Stomach (tissue), 9 donors: Measurements from ENCODE around the gene ZMAT3. TPM values are rescaled to one million over a fixed set of nuclear protein-coding genes. Genes with fewer than 3 reads are reported as not detected.
"Not testable (repeated sequence)": the region's sequence is repeated elsewhere in the genome, so short reads cannot be mapped to it uniquely, and the experiment has no call there.

Source experiments
- DNase-seq, 2 donors: peaks; one replicate each; pipeline versions ENCODE4 v3.0.0 to v3.0.0-alpha.2; 2013 to 2019
- H3K27ac ChIP-seq, 5 donors: fragments of 200-600 bp in 4 of 5; sonication (generic) in 4 of 5; one replicate each; pipeline ENCODE4 v1.5.1; 2013 to 2019; ENCODE audit warnings: mild to moderate bottlenecking in 1 of 5, moderate library complexity in 1 of 5
- H3K27me3 ChIP-seq, 3 donors: fragments of 200-600 bp; sonication (generic); one replicate each; pipeline ENCODE4 v1.5.1; 2017 to 2019; ENCODE audit warnings: mixed run types in 1 of 3
- H3K36me3 ChIP-seq, 4 donors: fragments of 200-600 bp; sonication (generic); 1 replicate in 3 of 4; 2 replicates in 1 of 4; pipeline ENCODE4 v1.5.1; 2016 to 2019
- H3K4me1 ChIP-seq, 4 donors: fragments of 200-600 bp; sonication (generic); one replicate each; pipeline ENCODE4 v1.5.1; 2016 to 2019
- H3K4me3 ChIP-seq, 4 donors: fragments of 200-600 bp; sonication (generic) in 3 of 4; one replicate each; pipeline ENCODE4 v1.5.1; 2016 to 2019; ENCODE audit warnings: mild to moderate bottlenecking in 1 of 4
- H3K9me3 ChIP-seq, 4 donors: fragments of 200-600 bp; sonication (generic); one replicate each; pipeline ENCODE4 v1.5.1; 2016 to 2019
- EP300 ChIP-seq: sonication (generic); formaldehyde crosslinking; IDR thresholded peaks from one replicate; pipeline ENCODE4 v1.6.1; 2017; ENCODE audit warnings: antibody characterized with exemption
- POLR2A ChIP-seq, 4 donors: fragments of 450-650 bp; IDR thresholded peaks; one replicate each; pipeline ENCODE4 v1.6.1; 2016; ENCODE audit warnings: antibody characterized with exemption in 4 of 4, control low read depth in 2 of 4, mild to moderate bottlenecking in 1 of 4, moderate library complexity in 1 of 4
- POLR2AphosphoS5 ChIP-seq, 3 donors: sonication (generic); formaldehyde crosslinking; IDR thresholded peaks; one replicate each; pipeline ENCODE4 v1.6.1; 2016; ENCODE audit warnings: antibody characterized with exemption in 3 of 3
- WGBS, 5 donors: extraction: QIAGEN DNeasy Blood & Tissue Kit in 3 of 5; methylation state at CpG; one replicate each; pipeline versions ENCODE4 v1.1.5 to v1.1.7; 2013 to 2018; 5-methylcytosine and 5-hydroxymethylcytosine counted together
- intact Hi-C: fragments of 100-400 bp; cut with DNase I; formaldehyde crosslinking; loops from one replicate; pipeline ENCODE4 v1.15.1; 2023; ENCODE audit warnings: low total_unique reads
- polyA plus RNA-seq, 3 donors: library from polyadenylated mRNA; stranded (reverse); fragments of 200-250 nt; gene quantifications; one replicate each; pipeline ENCODE4 v1.2.3, GENCODE V29; 2013
- total RNA-seq, 5 donors: library from RNA; depleted of rRNA; stranded (reverse); fragments of >200 nt; gene quantifications; one replicate each; pipeline versions ENCODE4 v1.1.0 to v1.2.3, GENCODE V29; 2014 to 2016
- TF ChIP-seq, protein P1 (sequence below), 7 experiments: fragments of 450-650 bp in 4 of 7; fragments of 200-600 bp in 3 of 7; sonication (generic) in 3 of 7; IDR thresholded peaks; one replicate each; pipeline ENCODE4 v1.5.1; 2016 to 2019; ENCODE audit warnings: antibody characterized with exemption in 7 of 7, control low read depth in 2 of 7, mild to moderate bottlenecking in 1 of 7
- donor health status: healthy with polysubstance abuse.
- donor health status: Bipolar disorder and iron deficiency.
- donor health status: healthy.

ZMAT3 gene
- total and polyA plus RNA-seq, 8 donors = 1.4 to 19.8 (median 6.5) TPM

DNA sequence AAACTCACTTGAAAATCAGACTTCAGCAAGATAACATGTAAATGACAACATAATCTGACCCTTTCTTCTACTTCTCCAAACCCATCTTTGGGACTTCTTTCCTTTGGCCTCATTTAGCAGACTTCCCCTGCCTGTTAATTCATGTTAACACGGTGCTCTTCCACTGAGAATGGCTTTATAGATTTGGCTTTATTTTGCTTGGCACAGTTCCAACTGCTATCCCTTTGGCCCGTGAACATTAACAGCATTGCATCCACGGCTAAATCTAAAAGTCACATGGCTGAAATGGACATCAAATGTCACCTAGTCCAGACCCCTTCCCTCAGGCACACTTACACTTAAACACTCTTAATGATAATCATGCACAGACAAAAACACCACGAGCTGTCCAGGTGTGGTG is 3.8 kb downstream of the ZMAT3 start:
- 28 to 37% (median 35%) methylated on average over 4 of the region's 4 CpGs for WGBS, 5 donors
- peaks cover 0 to 23% (median 23%) of the 10 kb centered on the region in 4 donors for H3K36me3 ChIP-seq
- H3K4me1 ChIP-seq = peaks cover 9 to 47% (median 27%) of the 10 kb centered on the region in 4 donors
- no peaks in the 10 kb centered on the region for H3K9me3 ChIP-seq
- H3K27ac ChIP-seq = no peak overlapping the region
- H3K27me3 ChIP-seq = no peaks in the 10 kb centered on the region
- intact Hi-C loops = no loop called here
- TF ChIP-seq POLR2AphosphoS5 (IDR thresholded peaks at IDR 0.05) (no peak), EP300 (no peak), POLR2A (IDR thresholded peaks at IDR 0.05) (no peak)
- TF ChIP-seq, protein P1, sequence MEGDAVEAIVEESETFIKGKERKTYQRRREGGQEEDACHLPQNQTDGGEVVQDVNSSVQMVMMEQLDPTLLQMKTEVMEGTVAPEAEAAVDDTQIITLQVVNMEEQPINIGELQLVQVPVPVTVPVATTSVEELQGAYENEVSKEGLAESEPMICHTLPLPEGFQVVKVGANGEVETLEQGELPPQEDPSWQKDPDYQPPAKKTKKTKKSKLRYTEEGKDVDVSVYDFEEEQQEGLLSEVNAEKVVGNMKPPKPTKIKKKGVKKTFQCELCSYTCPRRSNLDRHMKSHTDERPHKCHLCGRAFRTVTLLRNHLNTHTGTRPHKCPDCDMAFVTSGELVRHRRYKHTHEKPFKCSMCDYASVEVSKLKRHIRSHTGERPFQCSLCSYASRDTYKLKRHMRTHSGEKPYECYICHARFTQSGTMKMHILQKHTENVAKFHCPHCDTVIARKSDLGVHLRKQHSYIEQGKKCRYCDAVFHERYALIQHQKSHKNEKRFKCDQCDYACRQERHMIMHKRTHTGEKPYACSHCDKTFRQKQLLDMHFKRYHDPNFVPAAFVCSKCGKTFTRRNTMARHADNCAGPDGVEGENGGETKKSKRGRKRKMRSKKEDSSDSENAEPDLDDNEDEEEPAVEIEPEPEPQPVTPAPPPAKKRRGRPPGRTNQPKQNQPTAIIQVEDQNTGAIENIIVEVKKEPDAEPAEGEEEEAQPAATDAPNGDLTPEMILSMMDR (IDR thresholded peaks at IDR 0.05) = no peak
- no peak overlapping the region for H3K4me3 ChIP-seq
- DNase-seq = peak in 1 of 2 donors; percentile 15

DNA sequence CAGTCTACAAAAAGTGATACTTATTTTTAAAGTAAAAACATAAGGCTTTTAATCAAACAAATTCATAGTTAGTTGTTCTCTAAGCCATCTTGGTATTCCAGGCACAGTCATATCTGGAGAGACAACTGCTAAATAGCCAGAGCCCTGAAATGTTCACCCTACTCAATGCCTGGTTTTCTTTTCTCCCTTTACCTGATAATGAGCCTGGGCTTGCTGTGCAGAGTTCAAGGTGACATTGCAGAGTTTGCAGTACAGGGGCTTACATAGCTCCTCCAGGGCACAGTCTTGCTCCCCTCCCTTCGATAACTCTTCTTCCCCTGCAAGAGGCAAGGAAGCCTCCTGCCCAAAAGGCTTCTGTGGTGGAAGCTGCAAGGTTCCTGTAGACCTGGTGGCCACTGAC is 4.3 kb downstream of the ZMAT3 start:
- no peak overlapping the region for H3K4me3 ChIP-seq
- no peaks in the 10 kb centered on the region for H3K9me3 ChIP-seq
- TF ChIP-seq, protein P1 (IDR thresholded peaks at IDR 0.05) = no peak
- TF ChIP-seq POLR2A (IDR thresholded peaks at IDR 0.05) (no peak), POLR2AphosphoS5 (IDR thresholded peaks at IDR 0.05) (no peak), EP300 (no peak)
- peaks cover 7 to 45% (median 26%) of the 10 kb centered on the region in 4 donors for H3K4me1 ChIP-seq
- intact Hi-C loops = no loop called here
- DNase-seq = no peak
- 81 to 97% (median 93%) methylated on average over 1 of the region's 1 CpG for WGBS, 5 donors
- no peaks in the 10 kb centered on the region for H3K27me3 ChIP-seq
- no peak overlapping the region for H3K27ac ChIP-seq
- H3K36me3 ChIP-seq = peaks cover 0 to 23% (median 23%) of the 10 kb centered on the region in 4 donors

DNA sequence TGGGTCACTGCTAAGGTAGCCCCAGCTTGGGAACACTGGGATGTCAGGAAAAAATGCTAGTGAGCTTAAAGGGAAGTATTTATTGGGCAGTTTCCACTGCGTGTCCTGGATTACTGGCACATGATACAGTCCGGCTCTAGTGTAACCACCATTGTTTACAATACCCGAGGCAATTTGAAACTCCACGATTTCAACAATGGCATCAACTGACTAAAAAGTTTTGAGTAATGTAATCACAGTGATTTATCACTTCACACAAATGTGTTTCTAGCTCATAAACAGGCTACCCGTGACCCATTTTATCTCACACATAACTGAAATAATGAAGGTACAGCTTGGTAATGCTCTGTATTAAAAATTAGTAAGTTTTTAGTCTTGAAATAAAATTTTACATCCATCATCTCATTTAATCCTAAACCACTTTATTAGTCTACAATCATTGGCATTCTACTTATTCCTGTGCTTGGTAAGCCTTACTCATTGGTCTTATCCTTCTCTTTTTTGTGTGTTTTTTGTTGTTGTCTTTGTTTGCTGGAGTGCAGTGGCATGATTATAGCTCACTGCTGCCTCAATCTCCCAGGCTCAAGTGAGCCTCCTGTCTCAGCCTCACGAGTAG is 7.6 kb downstream of the ZMAT3 start:
- no peak for DNase-seq
- Histone ChIP-seq H3K36me3 (peaks cover 0 to 23% (median 23%) of the 10 kb centered on the region in 4 donors), H3K4me3 (no peak overlapping the region), H3K27ac (no peak overlapping the region), H3K27me3 (no peaks in the 10 kb centered on the region), H3K4me1 (peaks cover 0 to 27% (median 10%) of the 10 kb centered on the region in 4 donors), H3K9me3 (no peaks in the 10 kb centered on the region)
- 43 to 68% (median 56%) methylated on average over 6 of the region's 6 CpGs for WGBS, 5 donors
- intact Hi-C loops = no loop called here
- TF ChIP-seq POLR2AphosphoS5 (IDR thresholded peaks at IDR 0.05) = peak in 1 of 3 donors; percentile 7
- TF ChIP-seq POLR2A (IDR thresholded peaks at IDR 0.05) = no peak

DNA sequence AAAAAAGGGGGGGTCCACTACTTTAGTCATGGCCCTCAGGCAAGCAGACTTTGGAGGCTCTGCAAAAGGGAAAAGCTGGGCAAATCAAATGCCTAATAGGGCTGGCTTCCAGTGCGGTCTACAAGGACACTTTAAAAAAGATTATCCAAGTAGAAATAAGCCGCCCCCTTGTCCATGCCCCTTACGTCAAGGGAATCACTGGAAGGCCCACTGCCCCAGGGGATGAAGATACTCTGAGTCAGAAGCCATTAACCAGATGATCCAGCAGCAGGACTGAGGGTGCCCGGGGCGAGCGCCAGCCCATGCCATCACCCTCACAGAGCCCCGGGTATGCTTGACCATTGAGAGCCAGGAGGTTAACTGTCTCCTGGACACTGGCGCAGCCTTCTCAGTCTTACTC is 15.3 kb downstream of the ZMAT3 start:
- 90 to 97% (median 93%) methylated on average over 7 to 8 of the region's 8 CpGs for WGBS, 5 donors
- no peak for TF ChIP-seq POLR2A (IDR thresholded peaks at IDR 0.05)
- TF ChIP-seq, protein P1 (IDR thresholded peaks at IDR 0.05) = no peak
- TF ChIP-seq EP300 = no peak
- no peak for TF ChIP-seq POLR2AphosphoS5 (IDR thresholded peaks at IDR 0.05)
- no peaks in the 10 kb centered on the region for H3K4me1 ChIP-seq
- H3K27ac ChIP-seq = no peak overlapping the region
- H3K36me3 ChIP-seq = peaks cover 0 to 15% (median 15%) of the 10 kb centered on the region in 4 donors
- H3K4me3 ChIP-seq = no peak overlapping the region
- intact Hi-C loops = no loop called here
- DNase-seq = no peak
- H3K9me3 ChIP-seq = peaks cover 0 to 5% (median 0%) of the 10 kb centered on the region in 4 donors
- H3K27me3 ChIP-seq = no peaks in the 10 kb centered on the region

DNA sequence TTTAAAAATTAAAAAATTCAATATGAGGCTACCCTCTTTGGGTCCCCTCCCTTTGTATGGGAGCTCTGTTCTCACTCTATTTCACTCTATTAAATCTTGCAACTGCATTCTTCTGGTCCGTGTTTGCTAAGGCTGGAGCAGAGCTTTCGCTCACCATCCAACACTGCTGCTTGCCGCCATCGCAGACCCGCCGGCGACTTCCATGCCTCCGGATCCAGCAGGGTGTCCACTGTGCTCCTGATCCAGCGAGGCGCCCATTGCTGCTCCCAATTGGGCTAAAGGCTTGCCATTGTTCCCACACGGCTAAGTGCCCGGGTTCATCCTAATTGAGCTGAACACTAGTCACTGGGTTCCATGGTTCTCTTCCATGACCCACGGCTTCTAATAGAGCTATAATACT is 17.0 kb downstream of the ZMAT3 start:
- 90 to 96% (median 94%) methylated on average over 13 of the region's 13 CpGs for WGBS, 5 donors
- H3K27me3 ChIP-seq, H3K4me3 ChIP-seq, H3K4me1 ChIP-seq, DNase-seq, H3K27ac ChIP-seq, H3K9me3 ChIP-seq, intact Hi-C loops: not testable (repeated sequence)
- H3K36me3 ChIP-seq = peaks cover 0 to 15% (median 15%) of the 10 kb centered on the region in 4 donors
